Eye (tissue), 1 donor: ENCODE measurements around the gene RNF181.
"Not testable (repeated sequence)": the region's sequence is repeated elsewhere in the genome, so short reads cannot be mapped to it uniquely, and the experiment has no call there.

ENCODE experiments used
- DNase-seq: peaks from one replicate; pipeline ENCODE4 v3.0.0-alpha.2; 2015

The RNF181 gene, protein sequence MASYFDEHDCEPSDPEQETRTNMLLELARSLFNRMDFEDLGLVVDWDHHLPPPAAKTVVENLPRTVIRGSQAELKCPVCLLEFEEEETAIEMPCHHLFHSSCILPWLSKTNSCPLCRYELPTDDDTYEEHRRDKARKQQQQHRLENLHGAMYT

DNA sequence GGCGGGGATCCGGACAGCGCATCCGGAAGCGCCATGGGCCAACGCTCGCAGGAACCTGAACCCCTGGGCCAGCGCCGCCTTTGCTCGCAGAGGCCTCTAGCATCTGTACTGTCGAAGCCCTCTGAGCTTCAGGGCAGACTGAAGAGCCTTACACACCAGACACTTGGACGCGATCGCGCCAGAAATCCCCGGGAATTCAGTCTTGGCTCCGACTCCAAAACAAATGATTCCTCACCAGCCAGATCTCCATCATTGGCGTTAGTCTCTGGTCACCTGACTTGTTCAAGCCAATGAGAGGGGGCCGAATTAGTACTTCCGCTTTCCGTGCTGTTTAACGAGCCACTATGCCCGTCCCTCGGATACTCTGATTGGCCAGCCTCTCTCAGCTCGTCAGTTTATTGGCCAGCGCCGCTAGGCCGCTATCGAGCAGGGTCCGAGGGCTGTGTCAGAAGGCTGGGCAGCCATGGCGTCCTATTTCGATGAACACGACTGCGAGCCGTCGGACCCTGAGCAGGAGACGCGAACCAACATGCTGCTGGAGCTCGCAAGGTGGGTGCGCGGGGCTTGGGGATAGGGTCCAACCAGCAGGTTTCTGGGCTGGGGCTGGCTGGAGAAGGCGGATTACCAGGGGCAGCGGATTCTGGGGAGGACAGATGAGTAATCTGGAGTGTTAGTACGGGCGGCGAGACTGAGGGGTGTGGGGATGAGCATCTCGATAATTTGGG, at the start of gene RNF181:
Gene RNF181, plus strand, starts transcription at position 445 of the 725 bp plus-strand sequence. Its CDS starts 19 bp downstream, at position 464.
- peak; percentile 99 for DNase-seq

DNA sequence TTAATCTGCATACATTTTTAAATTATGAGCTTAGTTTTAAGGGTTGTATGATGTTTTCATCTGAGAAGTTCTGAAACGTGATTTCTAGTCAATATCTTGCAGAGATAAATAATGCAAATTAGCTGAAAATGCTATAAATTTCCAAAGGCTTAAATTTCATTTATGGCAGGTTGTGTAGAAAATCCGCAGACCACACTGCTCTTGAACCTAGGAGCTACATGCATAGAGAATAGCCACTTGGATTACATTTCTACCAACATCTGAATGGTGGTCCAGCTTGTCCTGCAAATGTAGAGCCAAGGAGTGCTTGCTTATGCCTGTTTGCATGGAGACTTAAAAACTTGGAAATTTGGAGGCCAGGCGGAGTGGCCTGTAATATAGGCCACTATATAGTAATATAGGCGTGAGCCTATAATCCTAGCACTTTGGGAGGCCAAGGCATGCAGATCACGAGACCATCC, 49.7 kb upstream of the RNF181 start:
- DNase-seq: no peak

DNA sequence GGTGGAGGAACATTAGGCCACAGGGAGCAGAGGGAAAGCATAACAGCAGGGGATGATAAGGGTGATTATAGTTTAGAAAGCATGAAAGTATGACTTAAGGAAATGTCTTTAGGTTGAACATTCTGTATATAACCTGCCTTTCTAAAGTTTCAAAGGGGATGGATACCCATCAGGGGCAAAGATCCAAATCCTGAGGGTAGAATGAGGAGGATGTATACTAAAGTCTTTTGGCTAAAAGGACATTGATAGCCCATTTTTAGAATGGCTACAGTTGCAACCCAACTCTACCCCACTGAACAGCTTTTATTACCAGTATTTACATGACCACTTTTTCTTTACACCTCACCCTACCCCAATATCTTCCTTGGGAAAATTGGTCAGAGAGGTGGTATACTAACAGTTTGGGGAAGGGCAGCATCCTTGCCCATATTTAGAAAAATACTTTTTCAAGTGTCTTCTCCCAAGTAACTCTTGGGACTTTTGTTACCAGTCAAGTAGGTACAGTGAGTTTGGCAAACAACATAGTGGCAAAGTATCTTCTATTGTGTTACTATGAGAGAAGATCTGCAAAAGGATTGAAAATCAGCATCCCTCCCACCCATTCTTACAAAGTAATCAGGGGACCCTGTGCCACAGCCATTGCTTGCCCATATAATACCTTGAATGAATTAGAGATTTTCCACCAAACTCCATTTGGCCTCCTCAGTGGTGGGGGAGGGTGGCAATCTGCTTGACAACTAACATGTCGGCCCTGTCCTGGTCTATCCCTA, 48.3 kb upstream of the RNF181 start:
- no peak for DNase-seq

DNA sequence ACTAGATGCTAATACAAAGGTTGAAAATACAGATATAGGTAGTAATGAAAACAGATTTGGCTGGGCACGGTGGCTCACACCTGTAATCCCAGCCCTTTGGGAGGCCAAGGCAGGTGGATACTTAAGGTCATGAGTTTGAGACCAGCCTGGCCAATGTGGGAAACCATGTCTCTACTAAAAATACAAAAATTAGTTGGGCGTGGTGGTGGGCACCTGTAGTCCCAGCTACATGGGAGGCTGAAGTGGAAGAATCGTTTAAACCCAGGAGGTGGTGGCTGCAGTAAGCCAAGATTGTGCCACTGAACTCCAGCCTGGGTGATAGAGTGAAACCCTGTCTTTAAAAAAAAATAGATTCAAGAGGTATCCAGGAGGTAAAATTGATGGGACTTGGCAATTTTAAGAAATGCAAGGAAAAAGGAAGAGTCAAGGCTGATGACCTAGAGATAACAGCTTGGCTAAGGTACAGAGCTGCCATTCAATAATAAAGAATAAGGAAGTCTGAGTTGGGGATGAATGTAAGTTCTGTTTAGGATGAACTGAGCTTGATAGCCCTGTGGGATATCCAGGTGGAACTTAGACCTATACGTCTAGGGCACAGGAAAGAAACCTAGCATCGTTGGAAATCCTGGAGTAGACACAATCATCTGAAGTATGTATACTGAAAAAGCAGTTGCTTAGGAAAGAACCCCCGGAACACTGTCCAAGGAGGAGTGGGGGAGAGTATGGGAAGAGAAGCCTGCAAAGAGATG, 47.5 kb upstream of the RNF181 start:
- DNase-seq: no peak

DNA sequence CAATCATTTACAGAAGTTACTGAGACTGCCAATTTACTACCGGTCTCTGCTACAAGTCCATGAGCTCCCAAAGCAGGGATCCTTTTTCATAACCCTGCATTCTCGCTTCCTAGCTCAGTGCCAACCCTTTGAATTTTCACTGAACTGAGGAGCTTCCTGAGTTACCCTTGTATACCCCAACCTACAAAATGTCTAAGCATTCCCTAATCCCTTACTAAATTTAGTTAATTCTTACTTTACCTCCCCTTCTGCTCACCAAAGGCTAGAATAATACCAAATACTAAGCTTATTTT, 47.0 kb upstream of the RNF181 start:
- DNase-seq: no peak

DNA sequence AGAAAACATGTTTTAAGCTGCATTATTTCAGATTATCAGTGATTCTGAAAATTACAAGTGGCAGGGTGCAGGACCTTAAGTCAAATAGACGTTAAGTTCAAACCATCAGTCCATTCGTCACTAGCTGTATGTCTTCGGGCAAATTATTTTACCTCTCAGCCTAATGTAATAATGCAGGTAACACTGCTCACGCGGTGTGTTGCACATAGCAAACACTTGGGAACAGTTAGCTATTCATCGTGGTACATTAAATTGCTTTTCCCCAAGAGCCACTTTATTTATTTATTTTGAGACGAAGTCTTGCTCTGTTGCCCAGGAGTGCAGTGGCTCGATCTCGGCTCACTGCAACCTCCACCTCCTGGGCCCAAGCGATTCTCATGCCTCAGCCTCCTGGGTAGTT, 46.5 kb upstream of the RNF181 start:
- DNase-seq: no peak

DNA sequence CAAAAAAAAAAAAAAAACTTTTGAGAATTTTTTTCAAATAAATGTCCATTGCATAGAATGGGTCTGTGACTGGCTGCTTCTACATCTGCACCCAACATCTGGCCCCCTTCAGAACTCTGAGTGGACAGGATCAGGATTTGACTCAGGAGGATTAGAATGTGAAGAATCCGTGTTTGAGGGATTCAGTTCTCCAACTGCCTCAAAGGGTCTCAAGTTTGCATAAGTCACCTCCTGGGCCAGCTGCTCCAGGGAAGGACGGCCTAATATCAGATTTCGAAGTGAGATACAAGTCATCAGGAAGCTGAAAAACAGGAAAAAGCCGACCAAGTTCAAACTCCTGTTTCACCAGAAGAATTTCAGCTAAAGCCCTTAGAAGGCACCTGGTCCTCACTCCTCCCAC, 45.7 kb upstream of the RNF181 start:
- DNase-seq: no peak

DNA sequence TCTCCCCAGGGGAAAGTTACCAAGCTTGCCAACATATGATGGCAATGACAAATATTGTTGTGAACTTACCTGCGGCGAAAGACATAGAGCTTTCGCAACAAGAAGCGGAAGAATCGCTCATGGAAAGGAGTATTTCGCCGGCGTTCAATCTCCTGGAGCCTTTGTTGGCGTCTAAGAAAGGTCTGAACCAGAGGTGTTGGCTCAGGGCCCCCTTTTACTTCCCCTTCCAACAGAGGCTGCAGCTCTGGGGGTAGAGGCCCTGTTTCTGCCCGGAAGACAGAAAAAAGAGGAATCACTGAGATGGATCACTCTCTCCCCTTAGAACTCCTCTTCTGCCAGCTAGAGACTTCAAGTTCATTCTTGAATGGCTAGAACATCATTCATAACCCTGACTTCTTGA, 45.1 kb upstream of the RNF181 start:
- no peak for DNase-seq

DNA sequence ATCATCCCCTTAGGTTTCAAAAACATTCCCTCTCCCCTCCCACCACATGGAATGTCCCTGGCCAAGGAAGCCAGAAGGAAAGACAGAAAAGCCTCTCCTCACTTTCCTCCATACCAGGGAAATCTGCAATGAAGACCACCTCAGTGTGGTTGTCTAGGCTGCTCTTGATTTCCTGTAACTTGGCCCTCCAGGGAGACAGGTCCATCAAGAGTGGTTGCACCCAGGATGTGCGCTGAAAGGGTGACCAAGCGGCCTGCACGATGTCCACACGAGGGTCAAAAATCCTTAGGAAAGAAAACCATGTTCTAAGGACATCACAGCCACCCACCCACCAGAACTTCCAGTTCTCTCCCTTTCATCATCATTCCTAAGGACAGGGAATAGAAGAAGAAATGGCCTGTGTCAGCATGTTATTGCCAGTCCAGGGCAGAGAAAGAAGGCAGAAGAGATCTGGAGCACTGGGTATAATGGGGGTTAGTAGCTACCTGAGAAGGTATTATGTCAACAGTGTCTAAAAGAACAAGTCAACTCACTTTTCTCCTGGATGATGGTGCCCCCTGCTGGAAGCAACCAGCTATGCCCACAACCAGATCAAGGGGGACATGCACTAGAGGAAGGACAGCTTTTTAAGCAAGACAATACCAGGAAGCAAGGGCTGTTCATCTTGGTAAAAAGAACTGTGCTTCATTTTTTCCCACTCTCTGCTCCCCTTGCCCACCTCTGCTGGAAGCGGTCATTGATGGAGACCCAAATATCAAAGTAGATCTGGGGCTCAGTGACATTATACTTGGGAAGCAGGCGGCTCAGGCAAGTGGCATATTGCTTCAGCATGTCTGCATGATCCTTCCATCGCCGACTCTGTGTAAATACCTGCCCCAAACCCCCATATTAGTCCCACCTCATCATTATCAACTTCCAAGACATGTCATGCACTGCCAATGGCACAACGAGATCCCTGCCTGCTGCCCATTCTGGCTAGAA, 43.6 kb upstream of the RNF181 start:
- DNase-seq: peak; percentile 94

DNA sequence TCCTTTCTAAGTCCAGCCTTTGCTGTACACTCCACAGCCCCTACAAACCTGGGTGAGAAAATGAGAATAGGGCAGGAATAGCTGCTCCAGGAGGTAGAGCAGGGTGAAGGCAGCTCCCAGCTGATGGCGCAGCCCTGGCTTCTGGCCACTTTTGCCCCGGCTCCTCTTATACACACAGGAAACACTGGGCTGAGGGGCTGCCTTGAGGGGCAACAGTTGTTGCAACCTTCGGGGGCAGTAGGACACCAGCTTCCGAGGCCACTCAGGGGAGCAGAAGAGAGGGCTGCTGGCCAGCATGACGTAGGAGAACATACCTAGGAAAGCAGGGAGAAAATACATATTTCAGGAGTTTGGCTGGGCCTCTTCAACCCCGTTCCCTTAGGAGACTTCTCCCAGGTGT, 42.4 kb upstream of the RNF181 start:
- DNase-seq: no peak

DNA sequence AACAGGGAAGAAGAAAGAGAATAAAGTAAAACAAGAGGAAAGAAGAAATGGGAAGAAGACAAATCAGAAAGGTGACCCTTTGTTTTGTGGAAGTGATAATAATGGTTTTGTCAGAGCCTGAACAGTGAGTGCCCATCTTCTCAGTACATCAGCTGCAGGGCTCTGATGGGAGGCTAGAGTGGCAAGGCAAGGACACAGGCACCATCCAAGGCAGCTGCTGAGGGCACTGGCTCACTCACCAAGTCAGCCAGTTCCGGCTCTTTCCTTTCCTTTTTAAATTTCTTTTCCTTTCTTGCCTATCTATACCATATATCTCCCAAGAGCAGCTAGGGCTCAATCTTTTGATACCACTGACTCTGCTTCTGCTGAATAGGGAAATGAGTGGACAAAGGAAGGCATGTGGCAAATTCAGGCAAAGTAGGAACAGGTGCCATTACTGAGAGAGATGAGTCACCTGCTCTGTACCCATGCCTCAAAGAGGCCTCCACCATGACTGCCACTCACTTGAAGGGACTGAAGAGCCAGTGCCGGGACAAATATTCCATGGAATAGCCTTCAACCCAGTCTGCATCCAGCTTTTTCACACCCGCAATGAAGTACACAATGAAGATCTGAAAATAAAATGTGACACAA, 40.4 kb upstream of the RNF181 start:
- DNase-seq: no peak

DNA sequence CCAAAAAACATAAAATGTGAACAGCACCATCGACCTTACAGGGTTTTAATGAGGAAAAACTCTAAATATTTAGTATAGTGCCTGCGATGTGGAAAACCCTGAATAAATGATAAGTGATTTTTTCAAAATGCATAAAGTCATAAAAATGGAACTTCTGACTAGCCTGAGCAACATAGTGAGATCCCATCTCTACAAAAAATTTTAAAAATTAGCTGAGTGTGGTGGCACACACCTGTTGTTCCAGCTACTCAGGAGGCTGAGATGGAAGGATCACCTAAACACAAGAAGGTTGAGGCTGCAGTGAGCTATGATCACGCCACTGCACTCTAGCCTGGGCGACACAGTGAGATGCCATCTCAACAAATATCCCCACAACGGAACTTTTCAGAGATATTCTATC, 38.4 kb upstream of the RNF181 start:
- DNase-seq: no peak

DNA sequence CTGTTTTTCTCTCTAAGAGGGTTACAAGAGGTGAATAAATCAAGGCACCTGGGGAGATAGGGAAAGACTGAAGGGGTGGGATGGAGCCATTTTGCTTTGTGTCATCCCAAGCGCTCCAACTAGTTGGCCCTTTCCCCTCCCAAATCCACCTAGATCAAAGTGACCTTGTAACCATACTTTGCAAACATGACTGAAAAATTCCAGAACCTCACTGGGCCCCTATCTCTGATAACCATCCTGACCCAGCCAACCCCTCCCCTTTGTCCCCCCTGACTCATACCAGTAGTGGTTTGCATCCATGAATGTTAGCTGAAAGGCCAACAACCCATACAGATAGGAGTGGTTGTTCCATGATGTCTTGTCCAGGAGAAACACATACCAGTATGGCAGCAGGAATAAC, 37.4 kb upstream of the RNF181 start:
- DNase-seq: no peak

DNA sequence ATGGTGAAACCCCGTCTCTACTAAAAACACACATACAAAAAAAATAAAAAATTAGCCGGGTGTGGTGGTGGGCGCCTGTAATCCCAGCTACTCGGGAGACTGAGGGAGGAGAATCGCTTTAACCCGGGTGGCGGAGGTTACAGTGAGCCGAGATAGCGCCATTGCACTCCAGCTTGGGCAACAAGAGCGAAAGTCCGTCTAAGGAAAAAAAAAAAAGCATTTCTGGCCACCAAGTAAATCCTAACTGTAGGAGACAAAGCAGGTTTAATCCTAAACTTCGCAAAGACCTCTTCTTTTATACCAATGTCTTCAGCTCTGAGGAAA, 35.2 kb upstream of the RNF181 start:
- DNase-seq: not testable (repeated sequence)

DNA sequence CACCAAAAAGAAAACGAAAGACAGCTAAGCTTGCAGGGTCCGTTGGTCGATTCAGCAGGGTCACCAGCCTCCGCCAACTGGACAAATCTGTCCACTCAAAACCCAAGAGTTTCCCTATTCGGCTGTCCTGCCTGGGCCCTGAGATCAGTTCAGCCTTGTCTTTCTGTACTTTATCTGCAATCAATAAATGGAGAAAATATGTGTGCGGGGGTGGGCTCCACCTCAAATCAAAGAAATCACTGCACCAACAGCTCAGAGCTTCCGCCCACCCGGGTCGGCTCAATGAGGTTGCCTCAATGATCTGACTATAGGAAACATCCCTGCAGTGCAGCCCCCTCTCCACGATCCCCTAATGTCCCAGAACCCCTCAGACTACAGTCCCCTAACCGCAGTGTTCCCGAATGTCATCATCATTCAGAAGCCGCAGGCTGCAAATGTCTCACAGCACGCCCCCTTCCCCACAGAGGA, 34.7 kb upstream of the RNF181 start:
- DNase-seq: no peak

DNA sequence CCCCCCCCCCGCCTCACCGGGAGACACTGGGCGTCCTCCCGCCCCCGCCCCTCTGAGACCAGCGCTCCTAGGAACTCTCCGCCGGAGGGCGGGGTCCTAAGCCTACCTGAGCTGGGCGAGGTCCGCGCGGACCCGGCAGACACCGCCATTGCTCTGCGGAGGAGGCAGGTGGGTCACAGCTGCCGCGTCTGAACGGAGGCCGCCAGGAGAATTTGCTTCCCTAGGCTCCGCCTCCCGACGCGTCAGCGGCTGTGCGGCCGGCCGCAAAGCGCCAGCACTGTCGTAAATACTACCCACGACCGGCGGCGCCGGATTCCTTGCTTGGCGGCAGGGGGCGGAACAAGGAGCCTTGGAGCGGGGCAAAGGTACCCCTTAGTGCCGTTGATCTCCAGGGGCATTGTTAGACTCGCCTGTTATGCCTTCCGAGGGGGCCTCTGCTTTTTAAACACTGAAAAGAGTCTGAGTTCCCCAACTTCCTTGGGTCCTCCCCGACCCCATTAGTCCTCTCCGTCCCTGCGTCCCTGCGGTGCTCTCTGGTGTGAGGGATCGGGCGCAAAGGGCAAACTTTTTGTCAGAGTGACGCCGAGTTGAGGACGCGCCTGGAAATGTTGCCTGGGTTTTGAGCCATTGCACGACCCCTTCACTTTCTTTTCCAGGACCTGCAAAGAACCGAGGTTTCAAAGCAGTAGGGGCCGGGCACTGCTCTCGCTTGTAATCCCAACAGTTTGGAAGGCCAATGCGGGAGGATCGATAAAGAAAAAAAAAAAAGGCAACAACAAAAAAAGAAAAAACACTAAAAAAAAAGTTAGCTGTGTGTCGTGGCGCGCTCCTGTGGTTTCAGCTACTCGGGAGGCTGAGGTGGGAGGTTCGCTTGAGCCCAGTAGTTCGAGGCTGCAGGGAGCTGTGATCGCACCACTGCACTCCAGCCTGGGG, 34.0 kb upstream of the RNF181 start, which contains the start of gene GGCX:
Gene GGCX, minus strand, starts transcription at position 214 of the 933 bp plus-strand sequence. Its CDS starts 65 bp downstream, at position 149.
- peak; percentile 98 for DNase-seq

DNA sequence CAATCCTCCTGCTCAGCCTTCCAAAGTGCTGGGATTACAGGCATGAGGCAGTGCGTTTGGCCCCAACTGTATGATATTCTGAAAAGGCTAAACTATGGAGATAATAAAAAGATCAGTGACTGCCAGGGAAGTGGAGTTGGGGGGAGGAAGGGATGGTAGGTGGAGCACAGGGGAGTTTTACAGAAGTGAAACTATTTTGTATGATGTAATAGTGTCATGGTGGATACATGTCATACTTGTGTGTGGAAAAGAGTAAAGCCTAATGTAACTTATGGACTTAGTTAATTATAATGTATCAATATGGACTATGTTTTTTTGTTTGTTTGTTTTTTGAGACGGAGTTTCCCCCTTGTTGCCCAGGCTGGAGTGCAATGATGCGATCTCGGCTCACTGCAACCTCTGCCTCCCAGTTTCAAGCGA, 31.4 kb upstream of the RNF181 start:
- no peak for DNase-seq

DNA sequence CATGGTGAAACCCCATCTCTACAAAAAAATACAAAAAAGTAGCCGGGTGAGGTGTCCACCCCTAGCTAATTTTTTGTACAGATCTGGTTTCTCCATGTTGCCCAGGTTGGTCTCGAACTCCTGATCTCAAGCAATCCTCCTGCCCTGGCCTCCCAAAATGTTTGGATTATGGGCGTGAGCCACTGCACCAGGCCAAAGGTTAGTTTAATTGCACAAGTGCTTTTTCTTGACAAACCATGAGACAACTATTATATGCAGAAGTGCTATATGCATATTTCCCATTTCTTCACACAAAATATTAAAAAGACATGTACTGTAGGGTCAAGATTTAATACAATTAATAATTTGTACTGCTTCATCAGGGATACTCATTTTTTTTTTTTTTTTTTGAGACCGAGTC, 29.3 kb upstream of the RNF181 start:
- DNase-seq: no peak

DNA sequence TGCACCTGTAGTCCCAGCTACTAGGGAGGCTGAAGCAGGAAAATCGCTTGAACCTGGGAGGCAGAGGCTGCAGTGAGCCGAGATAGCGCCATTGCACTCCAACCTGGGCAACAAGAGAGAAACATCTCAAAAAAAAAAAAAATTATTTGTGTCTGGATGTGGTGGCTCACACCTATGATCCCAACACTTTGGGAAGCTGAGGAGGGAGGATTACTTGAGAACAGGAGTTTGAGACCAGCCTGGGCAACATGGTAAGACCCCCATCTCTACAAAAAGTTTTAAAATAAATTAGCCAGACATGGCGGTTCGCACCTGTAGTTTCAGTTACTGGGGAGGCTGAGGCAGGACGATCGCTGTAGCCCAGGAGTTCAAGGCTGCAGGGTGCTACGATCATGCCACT, 19.8 kb upstream of the RNF181 start:
- no peak for DNase-seq

DNA sequence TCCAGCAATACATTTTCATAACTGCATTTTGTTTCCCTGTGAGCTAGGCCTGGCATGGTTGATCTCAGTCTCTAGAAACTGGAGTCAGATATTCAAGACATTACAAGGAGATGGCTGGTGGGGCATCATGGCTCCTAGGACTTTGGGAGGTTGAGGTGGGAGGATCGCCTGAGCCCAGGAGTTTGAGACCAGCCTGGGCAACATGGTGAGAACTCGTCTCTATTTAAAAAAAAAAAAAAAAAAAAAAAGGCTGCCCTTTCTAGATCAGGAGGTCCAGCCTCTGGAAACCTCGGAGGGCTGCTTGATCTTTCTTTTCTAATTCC, 18.5 kb upstream of the RNF181 start:
- no peak for DNase-seq
